Measurements from ENCODE around the gene MICAL2.

- TF ChIP-seq POLR2A (IDR thresholded peaks at IDR 0.05) (no peak), CTCF (IDR thresholded peaks at IDR 0.05) (no peak), POLR2AphosphoS5 (IDR thresholded peaks at IDR 0.05) (no peak)
Observed at GRCh38 chr11:12126344-12127019, 16.1 kb downstream of the MICAL2 start.
